ENCODE results near the gene ILK. TPM values are rescaled to one million over a fixed set of nuclear protein-coding genes. Genes with fewer than 3 reads are reported as not detected.

The ILK gene
- total and polyA plus RNA-seq, 2 of the 13 experiments (the other 11 are each of a cell fraction or from before 2014, with no cell fraction given): 70.3 to 108 TPM

DNA sequence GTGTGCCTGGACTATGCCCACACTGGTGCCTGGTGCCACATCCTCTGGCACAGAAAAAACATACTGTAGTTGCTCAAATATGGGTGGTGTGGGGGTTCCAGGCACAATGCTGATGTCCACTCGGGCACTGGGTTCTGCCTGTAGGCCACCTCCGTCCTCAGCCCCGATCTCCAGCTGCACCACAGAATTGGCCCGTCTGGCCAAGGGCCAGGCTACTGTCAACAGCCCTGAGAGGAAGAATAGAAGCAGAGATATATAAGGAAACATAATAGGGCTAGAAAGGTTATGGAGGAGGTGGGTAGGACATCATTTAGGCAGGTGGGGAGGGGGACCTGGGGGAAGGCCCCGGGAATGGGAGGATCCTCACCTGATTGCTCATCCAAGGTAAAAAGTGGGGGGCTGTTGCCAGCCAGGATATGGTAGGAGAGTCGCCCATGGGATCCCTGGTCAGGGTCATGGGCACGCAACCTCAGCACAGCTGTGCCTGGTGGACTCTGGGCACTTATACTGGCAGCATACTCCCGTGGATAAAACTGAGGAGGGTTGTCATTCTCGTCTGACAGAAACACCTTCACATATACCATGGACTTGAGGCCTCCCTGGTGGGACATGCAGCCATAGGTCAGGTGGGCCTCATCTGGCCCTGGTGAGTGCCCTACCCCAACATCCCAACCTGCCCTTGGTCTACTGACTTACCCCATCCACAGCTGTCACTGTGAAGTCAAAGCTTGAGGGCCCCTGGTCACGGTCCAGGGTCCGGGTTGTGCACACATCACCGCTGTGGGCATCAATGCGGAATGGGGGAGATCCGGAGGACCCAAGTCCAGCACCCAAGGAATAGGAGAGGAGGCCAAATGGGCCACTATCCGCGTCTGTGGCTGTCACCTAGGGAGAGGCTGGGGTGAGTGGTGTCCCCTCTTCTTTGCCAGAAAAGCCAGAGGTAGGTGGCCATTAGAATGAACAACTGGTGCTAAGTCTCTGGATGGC lies 30.1 kb downstream of the ILK start (continued):
- TF ChIP-seq ZNF430 (CRISPR knock-in tag; IDR thresholded peaks at IDR 0.05): no peak
- no peak for TF ChIP-seq ZC3H4 (CRISPR knock-in tag; IDR thresholded peaks at IDR 0.05; ENCODE audit: borderline replicate concordance)
- TF ChIP-seq CAMTA2 (CRISPR knock-in tag; IDR thresholded peaks at IDR 0.05; ENCODE audit: borderline replicate concordance): no peak
- TF ChIP-seq SMYD3 (CRISPR knock-in tag; IDR thresholded peaks at IDR 0.05): no peak
- no peak for TF ChIP-seq SRF (IDR thresholded peaks at IDR 0.05; ENCODE audit: low read depth, low read length)
- TF ChIP-seq MAF1 (CRISPR knock-in tag; IDR thresholded peaks at IDR 0.05; ENCODE audit: borderline replicate concordance): no peak
- TF ChIP-seq, protein P1, sequence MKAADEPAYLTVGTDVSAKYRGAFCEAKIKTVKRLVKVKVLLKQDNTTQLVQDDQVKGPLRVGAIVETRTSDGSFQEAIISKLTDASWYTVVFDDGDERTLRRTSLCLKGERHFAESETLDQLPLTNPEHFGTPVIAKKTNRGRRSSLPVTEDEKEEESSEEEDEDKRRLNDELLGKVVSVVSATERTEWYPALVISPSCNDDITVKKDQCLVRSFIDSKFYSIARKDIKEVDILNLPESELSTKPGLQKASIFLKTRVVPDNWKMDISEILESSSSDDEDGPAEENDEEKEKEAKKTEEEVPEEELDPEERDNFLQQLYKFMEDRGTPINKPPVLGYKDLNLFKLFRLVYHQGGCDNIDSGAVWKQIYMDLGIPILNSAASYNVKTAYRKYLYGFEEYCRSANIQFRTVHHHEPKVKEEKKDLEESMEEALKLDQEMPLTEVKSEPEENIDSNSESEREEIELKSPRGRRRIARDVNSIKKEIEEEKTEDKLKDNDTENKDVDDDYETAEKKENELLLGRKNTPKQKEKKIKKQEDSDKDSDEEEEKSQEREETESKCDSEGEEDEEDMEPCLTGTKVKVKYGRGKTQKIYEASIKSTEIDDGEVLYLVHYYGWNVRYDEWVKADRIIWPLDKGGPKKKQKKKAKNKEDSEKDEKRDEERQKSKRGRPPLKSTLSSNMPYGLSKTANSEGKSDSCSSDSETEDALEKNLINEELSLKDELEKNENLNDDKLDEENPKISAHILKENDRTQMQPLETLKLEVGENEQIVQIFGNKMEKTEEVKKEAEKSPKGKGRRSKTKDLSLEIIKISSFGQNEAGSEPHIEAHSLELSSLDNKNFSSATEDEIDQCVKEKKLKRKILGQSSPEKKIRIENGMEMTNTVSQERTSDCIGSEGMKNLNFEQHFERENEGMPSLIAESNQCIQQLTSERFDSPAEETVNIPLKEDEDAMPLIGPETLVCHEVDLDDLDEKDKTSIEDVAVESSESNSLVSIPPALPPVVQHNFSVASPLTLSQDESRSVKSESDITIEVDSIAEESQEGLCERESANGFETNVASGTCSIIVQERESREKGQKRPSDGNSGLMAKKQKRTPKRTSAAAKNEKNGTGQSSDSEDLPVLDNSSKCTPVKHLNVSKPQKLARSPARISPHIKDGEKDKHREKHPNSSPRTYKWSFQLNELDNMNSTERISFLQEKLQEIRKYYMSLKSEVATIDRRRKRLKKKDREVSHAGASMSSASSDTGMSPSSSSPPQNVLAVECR (CRISPR knock-in tag; IDR thresholded peaks at IDR 0.05; ENCODE audit: borderline replicate concordance): no peak
- no peak for TF ChIP-seq ZNF446 (CRISPR knock-in tag; IDR thresholded peaks at IDR 0.05)
- no peak for TF ChIP-seq MYNN (CRISPR knock-in tag; IDR thresholded peaks at IDR 0.05; ENCODE audit: low read depth)
- TF ChIP-seq MEIS2 (CRISPR knock-in tag; IDR thresholded peaks at IDR 0.05): no peak
- TF ChIP-seq, protein P2, sequence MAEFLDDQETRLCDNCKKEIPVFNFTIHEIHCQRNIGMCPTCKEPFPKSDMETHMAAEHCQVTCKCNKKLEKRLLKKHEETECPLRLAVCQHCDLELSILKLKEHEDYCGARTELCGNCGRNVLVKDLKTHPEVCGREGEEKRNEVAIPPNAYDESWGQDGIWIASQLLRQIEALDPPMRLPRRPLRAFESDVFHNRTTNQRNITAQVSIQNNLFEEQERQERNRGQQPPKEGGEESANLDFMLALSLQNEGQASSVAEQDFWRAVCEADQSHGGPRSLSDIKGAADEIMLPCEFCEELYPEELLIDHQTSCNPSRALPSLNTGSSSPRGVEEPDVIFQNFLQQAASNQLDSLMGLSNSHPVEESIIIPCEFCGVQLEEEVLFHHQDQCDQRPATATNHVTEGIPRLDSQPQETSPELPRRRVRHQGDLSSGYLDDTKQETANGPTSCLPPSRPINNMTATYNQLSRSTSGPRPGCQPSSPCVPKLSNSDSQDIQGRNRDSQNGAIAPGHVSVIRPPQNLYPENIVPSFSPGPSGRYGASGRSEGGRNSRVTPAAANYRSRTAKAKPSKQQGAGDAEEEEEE (CRISPR knock-in tag; IDR thresholded peaks at IDR 0.05; ENCODE audit: borderline replicate concordance): no peak
